Right renal cortex interstitium (tissue), 3 donors: ENCODE data around the gene STX3. TPM values are rescaled to one million over a fixed set of nuclear protein-coding genes. Genes with fewer than 3 reads are reported as not detected.
"Not testable (repeated sequence)": the region's sequence is repeated elsewhere in the genome, so short reads cannot be mapped to it uniquely, and the experiment has no call there.

Experiments
- DNase-seq, 3 donors: peaks; one replicate each; pipeline ENCODE4 v3.0.0-alpha.2; 2013; ENCODE audit warnings: low read depth in 3 of 3, low spot score in 2 of 3
- polyA plus RNA-seq, 3 donors: library from polyadenylated mRNA; unstranded; fragments of 120-200 nt; gene quantifications; one replicate each; pipeline ENCODE4 v1.2.1, GENCODE V29; 2013; ENCODE audit not compliant: insufficient read length in 3 of 3

The STX3 gene
- polyA plus RNA-seq, 3 donors: 49.0 to 55.2 (median 52.6) TPM

DNA sequence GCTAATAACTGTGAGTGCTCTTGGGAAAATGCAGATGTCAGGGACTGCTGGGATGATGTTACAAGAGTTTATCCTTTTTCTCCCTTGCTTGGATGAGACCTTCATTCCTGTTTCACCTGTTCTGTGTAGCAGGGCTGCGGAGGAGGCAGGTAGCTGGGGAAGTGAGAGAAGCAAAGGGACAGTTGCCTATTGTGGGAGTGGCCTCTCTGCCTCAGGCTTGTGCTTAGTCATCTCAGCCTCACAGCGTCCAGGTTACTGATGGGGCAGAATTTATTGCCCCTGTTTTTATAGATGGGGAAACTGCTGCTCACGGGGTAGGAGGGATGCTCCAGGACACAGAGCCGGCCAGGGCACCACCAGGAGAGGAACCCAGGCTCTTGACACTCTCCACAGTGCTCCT is 1.7 kb downstream of the STX3 start:
- DNase-seq: no peak

DNA sequence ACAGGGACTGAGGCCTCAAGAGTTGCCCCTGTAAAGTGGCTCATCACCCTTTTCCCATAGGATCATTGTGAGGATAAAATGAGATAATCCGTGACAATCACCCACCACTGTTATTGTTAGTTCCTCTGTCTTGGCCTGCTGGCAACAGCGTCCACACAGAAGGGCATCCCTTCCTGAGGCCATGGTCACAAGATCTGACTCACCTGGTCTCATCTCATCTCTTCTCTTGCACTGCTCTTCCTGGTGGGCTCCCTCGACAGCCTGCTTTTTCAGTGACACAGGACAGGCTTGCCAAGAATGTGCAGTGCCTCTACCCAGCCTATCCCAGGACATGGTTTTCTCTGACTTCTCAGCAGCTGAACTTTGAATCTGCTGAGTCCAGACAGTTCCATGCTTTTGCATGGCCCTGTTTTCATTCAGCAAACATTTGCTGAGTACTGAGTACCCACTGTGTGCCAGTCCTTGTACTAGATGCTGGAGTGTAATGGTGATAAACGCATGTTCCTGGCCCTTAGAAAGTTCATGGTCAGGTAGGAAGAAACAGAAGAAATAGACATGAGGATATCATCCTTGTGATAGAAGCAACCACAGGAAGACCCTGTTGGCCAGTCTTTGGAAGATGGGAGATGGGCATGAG is 3.3 kb downstream of the STX3 start:
- no peak for DNase-seq

DNA sequence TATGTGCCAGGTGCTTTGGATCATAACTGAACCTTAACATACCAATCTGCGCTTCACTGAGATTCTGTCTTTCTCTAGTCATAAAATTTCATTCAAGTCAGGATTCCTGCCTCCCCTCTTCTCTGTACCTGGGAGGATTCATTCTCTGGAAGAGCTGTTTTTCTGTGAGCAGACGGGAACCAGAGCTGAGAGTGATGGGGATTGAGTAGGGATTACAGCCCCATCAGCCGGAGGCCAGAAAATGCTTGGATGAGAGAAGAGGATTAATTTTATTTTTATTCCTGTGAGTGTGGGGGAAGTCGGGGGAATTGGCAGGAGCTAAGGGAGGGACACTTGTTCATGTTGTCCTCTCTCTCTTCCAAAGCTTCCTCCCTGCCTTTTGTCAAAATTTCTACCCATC is 4.7 kb downstream of the STX3 start:
- no peak for DNase-seq

DNA sequence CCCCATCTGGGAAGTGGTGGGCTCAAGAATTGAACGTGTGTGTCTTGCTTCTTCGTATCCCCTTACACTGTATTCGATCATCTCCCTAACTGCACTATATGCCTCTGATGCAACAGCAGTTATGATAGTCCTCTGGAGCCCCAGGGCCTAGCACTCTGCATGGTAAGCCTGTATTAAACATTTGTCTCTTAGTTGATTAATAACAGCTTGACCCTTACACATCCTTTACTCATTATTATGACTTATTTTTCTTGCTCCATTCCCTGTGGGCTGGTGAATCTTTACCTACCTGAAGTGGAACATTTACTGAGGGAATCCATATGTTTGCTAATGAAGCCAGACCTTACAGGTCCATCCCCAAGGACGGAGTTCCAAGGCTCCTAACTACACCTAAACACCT is 5.6 kb downstream of the STX3 start:
- no peak for DNase-seq

DNA sequence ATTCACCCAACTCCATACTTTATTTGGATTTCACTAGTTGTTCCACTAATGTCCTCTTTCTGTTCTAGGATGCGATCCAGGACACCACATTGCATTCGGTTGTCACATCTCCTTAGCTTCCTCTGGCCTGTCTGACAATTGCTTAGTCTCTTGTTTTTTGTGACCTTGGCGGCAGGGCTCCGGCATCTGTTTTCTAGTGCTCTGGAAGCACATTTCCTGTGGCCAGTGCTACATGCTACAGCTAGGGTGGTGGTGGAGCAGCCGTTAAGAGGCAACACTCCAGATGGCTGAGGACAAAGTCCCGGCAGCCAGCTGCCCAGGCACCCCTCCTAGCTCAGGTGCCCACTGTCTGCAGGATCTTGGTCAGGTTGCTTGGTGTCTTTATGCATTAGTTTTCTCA is 6.8 kb downstream of the STX3 start:
- no peak for DNase-seq

DNA sequence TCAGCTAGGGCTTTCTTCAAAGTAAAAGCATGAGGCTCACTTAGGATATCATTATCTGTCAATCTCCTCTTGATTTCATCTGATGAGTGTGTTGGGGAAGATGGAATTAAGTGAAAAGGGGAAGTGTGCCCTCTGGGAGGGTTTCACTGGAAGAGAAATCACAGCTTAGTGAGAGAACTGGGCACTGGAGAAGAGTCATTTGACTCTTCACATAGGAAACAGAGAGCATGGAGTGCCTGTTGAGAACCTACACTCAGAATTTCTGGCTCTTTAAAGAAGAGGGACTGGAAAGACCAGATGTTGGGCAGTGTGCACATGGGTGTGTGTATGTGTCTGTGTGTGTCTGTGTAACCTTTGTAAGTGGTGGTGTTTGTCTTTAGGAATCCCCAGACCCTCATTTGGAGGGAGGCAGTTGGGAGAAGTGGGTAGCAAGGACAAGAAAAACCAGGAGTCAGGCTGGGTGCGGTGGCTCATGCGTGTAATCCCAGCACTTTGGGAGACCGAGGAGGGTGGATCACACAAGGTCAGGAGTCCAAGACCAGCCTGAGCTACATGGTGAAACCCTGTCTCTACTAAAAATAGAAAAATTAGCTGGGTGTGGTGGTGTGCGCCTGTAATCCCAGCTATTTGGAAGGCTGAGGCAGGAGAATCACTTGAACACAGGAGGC is 10.0 kb downstream of the STX3 start:
- no peak for DNase-seq

DNA sequence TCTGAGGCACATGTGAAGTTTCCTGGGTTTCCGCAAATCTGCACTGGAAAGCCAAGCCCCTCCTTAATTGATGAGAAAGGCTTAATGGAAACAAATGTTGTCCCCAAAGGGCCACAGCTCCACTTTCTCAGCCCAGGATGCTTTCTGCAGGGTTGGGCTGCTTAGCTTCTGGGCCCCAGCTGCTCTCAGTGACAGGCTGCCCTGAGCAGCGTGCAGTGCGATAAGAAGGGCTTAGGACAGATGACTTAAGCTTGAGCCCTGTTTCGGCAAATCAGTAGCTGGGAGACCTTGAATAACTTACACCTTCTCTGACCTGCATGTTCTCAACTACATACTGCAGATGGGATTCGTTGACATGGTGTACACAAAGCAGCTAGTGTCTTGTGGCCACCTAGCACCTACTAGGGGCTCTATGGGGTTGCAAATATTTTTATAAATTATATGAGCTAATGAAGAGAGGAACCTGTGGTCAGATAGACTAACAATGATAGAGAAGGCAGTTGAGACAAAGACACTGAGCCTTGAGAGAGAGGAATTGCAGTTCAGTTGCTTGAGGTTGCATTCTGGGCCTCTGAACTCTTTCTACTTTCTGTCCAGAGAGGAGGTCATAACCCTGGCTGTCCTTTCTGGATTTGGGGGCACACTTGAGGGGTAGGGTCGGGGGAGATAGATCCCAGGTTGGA is 11.5 kb downstream of the STX3 start:
- DNase-seq: no peak

DNA sequence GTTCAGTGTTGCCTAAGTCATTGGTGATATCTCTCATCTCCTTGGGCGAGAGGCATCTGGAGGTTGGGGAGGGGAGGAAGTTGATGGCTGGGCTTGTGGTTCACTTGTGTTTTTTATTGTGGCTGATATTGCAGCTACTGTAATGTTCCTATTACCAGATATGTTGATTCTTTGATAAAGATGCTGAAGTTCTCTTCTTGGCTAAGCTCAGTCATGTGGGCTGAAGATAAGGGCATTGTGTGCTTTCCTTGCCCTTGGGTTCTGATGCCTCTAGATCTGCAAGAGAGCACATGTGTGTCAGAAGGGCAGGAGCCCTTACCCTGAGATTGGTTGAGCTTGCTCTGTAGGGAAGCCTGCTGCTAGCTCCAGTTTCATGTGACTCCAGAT is 12.0 kb downstream of the STX3 start:
- DNase-seq: no peak

DNA sequence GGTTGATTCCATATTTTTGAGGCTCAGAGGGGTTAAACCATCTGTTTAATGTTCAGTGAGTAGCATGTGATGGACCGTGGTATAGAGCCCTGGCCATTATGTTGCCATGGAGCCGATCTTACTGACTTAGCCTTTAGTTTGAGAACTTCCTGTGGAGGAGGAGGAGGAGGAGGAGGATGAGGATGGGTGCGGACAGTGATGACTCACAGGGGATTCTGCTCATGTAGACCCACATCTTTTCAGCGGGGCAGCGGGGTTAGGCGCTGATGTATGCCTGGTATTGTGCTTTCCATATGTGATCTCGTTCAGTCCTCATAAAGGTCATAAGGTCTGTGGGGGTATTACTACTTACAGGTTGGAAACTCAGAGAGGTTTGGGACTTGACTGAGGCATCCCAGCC is 13.9 kb downstream of the STX3 start:
- DNase-seq: no peak

DNA sequence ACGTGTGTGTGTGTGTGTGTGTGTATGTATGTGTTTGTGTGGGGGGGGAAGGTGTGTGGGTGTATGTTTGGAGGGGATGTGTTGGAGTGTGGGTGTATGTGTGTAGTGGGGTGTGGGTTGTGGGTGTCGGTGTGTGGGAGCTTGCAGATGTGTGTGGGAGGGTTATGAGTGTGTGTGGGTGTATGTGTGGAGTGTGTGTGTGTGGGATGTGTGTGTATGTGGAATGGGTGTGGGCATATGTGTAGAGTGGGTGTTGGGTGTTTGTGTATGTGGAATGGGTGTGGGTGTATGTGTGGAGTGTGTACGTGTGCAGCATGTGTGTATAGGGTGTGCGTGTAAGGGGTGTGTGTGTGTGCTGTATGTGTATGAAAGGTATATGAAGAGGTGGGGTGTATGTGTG is 14.7 kb downstream of the STX3 start:
- DNase-seq: no peak

DNA sequence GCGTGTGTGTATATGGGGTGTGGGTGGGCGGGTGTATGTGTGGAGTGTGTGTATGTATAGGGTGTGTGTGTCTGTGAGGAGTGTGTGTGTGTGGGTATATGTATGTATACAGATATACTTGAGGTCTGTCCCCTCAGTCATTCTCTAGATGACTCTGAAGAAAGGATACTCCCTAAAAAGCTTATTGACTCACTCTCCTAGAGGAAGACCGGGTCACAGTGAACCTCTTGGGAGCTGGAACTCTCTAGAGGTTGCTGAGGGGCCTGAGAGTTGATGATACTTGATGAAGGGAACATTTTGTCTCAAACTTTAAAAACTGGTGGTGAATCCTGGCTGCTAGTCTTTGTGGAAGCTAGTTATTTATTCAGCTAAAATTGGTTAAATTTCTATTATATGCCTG is 15.1 kb downstream of the STX3 start:
- no peak for DNase-seq

DNA sequence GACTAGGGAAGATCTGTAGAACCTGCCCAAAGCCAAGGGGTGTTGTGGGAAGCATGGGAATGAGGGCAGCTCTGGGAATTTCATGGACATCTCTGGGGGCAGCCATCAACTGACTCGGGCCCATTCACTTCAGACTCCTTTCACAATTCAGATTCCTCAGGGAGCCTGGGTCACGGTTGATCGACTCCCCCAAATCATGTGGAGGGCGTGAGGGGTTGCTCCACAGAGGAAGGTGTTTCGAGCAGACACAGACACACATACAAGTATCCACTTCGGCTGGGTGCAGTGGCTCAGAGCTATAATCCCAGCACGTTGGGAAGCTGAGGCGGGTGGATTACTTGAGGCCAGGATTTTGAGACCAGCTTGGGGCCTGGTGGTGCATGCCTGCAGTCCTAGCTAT is 15.7 kb downstream of the STX3 start:
- DNase-seq: no peak

DNA sequence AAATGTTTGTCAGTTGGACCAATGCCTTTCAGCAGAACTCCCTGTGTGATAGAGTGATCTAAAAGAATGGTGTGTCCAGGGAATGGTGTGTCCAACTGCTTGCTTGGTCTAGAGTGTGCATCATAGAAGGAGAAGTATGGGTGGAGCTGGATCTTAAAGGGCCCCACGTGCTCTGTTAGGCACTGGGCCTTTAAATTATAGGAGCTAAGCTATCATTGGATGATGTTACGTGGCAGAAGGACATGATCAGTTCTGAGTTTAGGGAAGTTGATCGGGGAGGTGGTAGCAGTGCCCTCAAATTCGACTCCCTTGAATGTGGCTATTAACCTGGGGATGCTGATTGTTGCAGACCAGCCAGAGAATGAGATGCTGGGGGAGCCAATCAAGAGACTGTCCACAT is 16.4 kb downstream of the STX3 start:
- DNase-seq: no peak

DNA sequence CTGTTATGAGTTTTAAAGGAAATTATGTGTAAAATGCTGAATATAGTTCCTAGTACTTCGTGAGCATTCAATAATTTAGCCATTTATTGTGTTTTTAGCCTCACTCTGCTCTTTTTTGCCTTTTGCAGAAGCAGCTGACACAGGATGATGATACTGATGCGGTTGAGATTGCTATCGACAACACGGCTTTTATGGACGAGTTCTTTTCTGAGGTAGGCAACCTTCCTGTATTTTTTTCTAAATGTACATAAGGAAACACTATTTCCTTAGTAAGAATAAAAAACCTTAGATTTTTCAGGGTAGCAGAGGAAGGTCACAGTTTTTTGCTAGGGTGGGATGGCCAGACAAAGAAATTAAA is 17.9 kb downstream of the STX3 start:
- DNase-seq: no peak

DNA sequence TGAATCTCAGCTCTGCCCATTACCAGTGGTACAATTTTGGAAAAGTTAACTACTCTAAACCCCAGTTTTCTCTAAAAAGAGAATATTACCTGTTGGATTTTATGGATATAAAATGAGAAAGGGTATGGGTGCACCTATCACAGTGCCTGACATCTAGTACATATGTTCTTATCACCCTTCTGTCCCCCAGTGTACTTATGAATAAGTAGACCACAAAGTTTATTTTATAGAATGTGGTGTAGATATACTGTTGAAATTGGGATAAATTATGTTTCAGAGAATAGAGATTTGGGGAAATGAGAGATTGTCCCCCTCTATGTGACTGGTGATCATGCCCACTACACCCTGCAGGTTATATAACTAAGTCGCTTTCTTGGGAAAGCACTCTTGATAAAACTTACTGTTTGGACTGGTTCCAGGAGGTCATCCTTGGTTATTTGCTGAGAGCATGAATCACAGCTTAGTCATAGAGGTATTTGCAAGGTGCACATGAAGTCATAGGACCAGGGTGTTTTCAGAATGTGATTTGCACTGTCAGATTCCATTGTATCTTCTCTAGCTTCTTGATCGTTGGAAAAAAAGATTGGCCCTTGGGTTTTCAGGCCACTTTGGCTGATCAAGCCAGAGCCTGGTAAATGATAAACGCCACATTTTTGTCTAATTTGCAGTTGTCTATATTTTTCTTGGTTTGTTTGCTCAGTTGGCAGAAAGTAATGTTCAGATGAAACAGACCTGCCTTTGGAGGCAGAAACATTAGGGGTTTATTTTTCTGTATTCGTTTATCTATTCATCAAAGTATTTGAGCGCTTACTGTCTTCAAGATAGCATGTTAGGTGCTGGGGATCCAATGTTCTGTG is 21.3 kb downstream of the STX3 start:
- DNase-seq: no peak

DNA sequence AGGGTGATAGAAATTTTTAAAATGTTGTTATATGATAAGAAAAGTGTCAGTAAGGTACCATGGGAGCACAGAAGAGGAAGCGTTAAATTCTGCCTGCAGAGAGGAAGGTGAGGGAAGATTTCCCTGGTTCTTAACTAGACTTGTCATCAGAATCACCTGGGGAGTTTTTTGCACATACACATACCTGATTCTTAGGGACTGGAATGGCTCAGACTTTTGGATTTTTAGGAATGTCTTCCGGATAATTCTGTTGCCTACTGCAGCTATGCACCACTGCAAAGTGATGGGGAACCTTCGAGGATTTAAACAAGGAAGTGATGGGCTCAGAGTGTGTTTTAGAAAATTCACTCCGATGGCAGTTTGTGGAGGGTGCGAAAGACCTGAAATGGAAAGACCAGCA is 21.9 kb downstream of the STX3 start:
- DNase-seq: no peak

DNA sequence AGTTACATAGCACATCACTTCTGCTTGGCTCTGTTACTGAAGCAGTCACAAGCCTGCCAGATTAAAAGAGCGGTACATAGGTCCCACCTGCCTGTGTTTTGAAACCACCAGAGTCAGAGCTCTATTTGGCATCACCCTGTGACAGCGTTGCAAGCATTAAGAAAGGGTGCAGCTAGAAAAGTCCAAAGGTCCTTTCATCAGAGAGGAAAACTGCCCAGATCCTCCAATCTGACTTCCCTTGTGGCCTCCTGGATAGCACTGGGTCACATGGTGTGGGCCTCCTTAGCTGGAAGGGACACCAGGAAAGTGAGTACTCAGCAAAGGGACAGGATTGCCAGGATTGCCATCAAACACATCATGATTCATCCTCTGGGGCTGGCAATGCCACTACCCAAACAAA is 22.9 kb downstream of the STX3 start:
- no peak for DNase-seq

DNA sequence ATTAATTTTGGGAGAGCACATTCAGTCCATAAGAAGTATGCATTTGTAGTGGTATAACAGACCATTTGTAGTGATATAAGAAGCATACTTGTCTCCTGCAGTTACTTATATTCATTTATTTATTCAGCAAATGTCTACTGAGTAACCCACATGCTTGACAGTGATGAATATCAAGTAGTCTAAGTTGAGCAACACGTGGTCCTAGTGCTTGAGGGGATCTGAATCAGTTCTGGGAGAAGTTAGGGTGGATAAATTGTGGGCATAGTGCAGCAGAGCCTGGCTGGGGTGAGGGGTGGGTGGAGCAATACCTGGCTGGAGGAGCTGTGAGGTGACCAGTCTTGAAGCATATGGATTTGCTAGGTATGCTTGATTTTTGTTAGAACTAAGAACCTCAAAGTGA is 24.3 kb downstream of the STX3 start:
- DNase-seq: no peak

DNA sequence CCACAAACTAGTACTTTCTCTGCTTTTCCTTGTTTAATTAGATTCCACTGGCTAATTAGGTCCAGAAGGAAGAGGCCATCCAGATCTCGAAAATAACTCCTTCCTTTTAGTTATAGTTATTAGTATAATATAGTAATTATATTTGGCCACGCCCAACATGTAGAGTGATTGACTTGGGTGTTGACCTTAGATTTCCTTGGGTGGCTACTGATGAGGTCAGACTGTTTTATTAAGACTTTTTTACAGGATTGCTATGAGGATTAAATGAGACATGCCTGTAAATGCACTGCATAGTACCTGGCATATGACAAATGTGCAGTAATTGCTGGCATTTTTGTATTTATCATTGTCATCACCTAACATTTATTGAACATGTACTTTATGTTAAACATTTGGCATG is 26.9 kb downstream of the STX3 start:
- DNase-seq: no peak

DNA sequence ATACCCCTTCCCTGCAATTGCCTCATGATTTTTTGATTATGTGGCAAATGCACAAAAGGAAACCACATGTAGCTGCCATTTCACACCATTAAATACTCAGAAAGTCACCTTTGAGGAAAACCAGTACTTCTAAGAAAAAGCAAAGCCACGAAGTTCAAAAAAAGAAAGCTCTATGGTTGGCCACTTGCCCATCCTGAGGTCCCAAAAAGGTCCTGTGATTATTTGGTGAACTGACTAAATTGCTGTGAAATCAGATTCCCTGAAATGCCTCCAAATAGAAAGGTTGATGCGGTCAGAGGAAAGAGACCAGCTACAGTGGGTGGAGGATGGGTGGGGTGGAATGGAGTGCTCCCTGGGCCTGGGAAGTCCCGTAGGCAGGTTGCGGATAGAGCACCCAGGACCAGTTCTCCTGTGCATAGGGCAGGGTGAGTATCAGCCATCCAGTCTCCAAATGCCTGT is 28.5 kb downstream of the STX3 start:
- no peak for DNase-seq

DNA sequence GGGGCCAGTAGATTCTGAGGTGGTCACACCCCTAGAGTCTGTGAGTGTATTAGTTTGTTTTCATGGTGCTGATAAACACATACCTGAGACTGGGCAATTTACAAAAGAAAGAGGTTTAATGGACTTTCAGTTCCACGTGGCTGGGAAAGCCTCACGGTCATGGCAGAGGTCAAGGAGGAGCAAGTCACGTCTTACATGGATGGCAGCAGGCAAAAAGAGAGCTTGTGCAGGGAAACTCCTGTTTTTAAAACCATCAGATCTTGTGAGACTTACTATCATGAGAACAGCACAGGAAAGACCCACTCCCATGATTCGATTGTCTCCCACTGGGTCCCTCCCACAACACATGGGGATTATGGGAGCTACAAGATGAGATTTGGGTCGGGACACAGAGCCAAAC is 29.3 kb downstream of the STX3 start:
- DNase-seq: not testable (repeated sequence)
